K562 (cell line): Measurements from ENCODE around the gene TOMM70. TPM values are rescaled to one million over a fixed set of nuclear protein-coding genes. Genes with fewer than 3 reads are reported as not detected.

ENCODE experiments used
- ATAC-seq: fragments of 200-7000 bp; cut with Tn5 transposase; 3 replicates; pipeline ENCODE4 v1.9.1; 2020; ENCODE audit warnings: moderate library complexity
- BruUV-seq: library from RNA; stranded (reverse); fragments of 400-500 nt; replicated peaks from 2 replicates; lab custom pipeline; 2021; lab: Mats Ljungman, UMichigan
- CTCF ChIA-PET: fragments of 300-600 bp; formaldehyde crosslinking; extraction: SDS; loops from one replicate; lab custom pipeline; 2021; ENCODE audit warnings: low intra/inter-chr PET ratio; lab: Yijun Ruan, JAX
- POLR2A ChIA-PET: fragments of 300-600, 350-650 bp; sonication (Branson Sonifier 250); formaldehyde crosslinking; extraction: SDS; loops from one replicate; lab custom pipeline; 2021; ENCODE audit warnings: antibody characterized with exemption, inconsistent platforms; lab: Yijun Ruan, JAX
- DNase-seq, 4 experiments: peaks; one replicate each; pipeline versions ENCODE4 v3.0.0 to v3.0.0-alpha.2; 2011 to 2018; ENCODE audit warnings: low spot score in 3 of 4, mixed read lengths in 3 of 4; ENCODE audit errors: extremely low read depth in 1 of 4
- FAIRE-seq: peaks from 2 replicates; lab custom pipeline; 2011; peaks lifted over from hg19 to GRCh38; lab: Jason Lieb, UNC
- H2AFZ ChIP-seq: 2 replicates; pipeline ENCODE4 v1.6.0; 2011; ENCODE audit warnings: low read depth, low read length, control low read depth, inconsistent platforms
- H3K27ac ChIP-seq: fragments of 200-600 bp; 3 replicates; pipeline ENCODE4 v1.8.0; 2011; ENCODE audit warnings: low read depth, mild to moderate bottlenecking, control low read depth, inconsistent platforms, low read length, moderate library complexity, mixed read lengths; ENCODE audit errors: extremely low read depth
- H3K27me3 ChIP-seq, 2 experiments: fragments of 300-600 bp in 1 of 2; 2 replicates in 1 of 2; 3 replicates in 1 of 2; pipeline versions ENCODE4 v1.6.0 to v1.8.0; 2011; ENCODE audit warnings: inconsistent platforms in 2 of 2, low read length in 2 of 2, mild to moderate bottlenecking in 1 of 2, mixed read lengths in 1 of 2, moderate library complexity in 1 of 2; ENCODE audit not compliant: control insufficient read depth in 2 of 2, insufficient read depth in 2 of 2
- H3K36me3 ChIP-seq: fragments of 300-600 bp; 3 replicates; pipeline ENCODE4 v1.8.0; 2011; ENCODE audit warnings: mild to moderate bottlenecking, low read length, inconsistent platforms; ENCODE audit not compliant: control insufficient read depth, insufficient read depth
- H3K4me1 ChIP-seq, 2 experiments: fragments of 200-600 bp in 1 of 2; replicated peaks in 1 of 2; 2 replicates in 1 of 2; 3 replicates in 1 of 2; pipeline versions ENCODE4 v1.5.1 to v1.8.0; 2011; ENCODE audit warnings: inconsistent platforms in 2 of 2, low read length in 2 of 2, mild to moderate bottlenecking in 1 of 2, mixed read lengths in 1 of 2, moderate library complexity in 1 of 2; ENCODE audit not compliant: control insufficient read depth in 2 of 2, insufficient read depth in 2 of 2
- H3K4me2 ChIP-seq: 2 replicates; pipeline ENCODE4 v1.6.1; 2011; ENCODE audit warnings: low read length, control low read depth, inconsistent platforms, mixed read lengths; ENCODE audit not compliant: insufficient read depth
- H3K4me3 ChIP-seq: fragments of 200-600 bp; sonication (generic), shearing (Covaris generic); 2 replicates; pipeline ENCODE4 v1.5.1; 2016; ENCODE audit warnings: control low read depth, inconsistent platforms
- H3K79me2 ChIP-seq: fragments of 200-600 bp; 3 replicates; pipeline ENCODE4 v1.8.0; 2011; ENCODE audit warnings: low read length, inconsistent platforms; ENCODE audit not compliant: control insufficient read depth, insufficient read depth
- H3K9ac ChIP-seq, 2 experiments: 2 replicates each; pipeline versions ENCODE4 v1.6.0 to v1.6.1; 2011; ENCODE audit warnings: low read depth in 2 of 2, low read length in 2 of 2, control low read depth in 1 of 2, inconsistent platforms in 1 of 2, mild to moderate bottlenecking in 1 of 2, mixed read lengths in 1 of 2; ENCODE audit not compliant: insufficient read depth in 1 of 2
- H3K9me1 ChIP-seq: one replicate; pipeline ENCODE4 v1.6.0; 2011; ENCODE audit warnings: inconsistent platforms, mild to moderate bottlenecking, low read length, moderate library complexity; ENCODE audit not compliant: control insufficient read depth, insufficient read depth
- H3K9me3 ChIP-seq: replicated peaks from 2 replicates; pipeline ENCODE4 v1.5.1; 2011; ENCODE audit warnings: low read depth, low read length, inconsistent platforms; ENCODE audit not compliant: control insufficient read depth, insufficient read depth
- H4K20me1 ChIP-seq: replicated peaks from 2 replicates; pipeline ENCODE4 v1.6.1; 2011; ENCODE audit warnings: low read length, inconsistent platforms, mixed read lengths; ENCODE audit not compliant: control insufficient read depth, insufficient read depth
- DEAF1 ChIP-seq: fragments of 450-650 bp; formaldehyde crosslinking; IDR thresholded peaks from 2 replicates; pipeline ENCODE4 v1.4.0; 2020; ENCODE audit warnings: mild to moderate bottlenecking, moderate library complexity
- FOXK1 ChIP-seq: sonication (generic); formaldehyde crosslinking; IDR thresholded peaks from 2 replicates; pipeline ENCODE4 v1.8.0; 2022; ENCODE audit warnings: missing genetic modification reagents, mild to moderate bottlenecking, borderline replicate concordance
- GATAD2B ChIP-seq: fragments of 450-650 bp; IDR thresholded peaks from 2 replicates; pipeline ENCODE4 v1.6.1; 2017; ENCODE audit warnings: mild to moderate bottlenecking, borderline replicate concordance
- HNRNPL ChIP-seq: fragments of 200-400 bp; formaldehyde crosslinking; IDR thresholded peaks from 2 replicates; pipeline ENCODE4 v1.6.1; 2017; ENCODE audit warnings: low read depth, mild to moderate bottlenecking, low read length
- LARP7 ChIP-seq: fragments of 450-650 bp; IDR thresholded peaks from 2 replicates; pipeline ENCODE4 v1.6.1; 2016
- MED1 ChIP-seq: sonication (generic); formaldehyde crosslinking; IDR thresholded peaks from 2 replicates; pipeline ENCODE4 v1.8.1; 2023; ENCODE audit warnings: missing genetic modification reagents, borderline replicate concordance
- NFRKB ChIP-seq: fragments of 450-650 bp; IDR thresholded peaks from 2 replicates; pipeline ENCODE4 v1.6.1; 2016; ENCODE audit warnings: low read depth
- NR0B1 ChIP-seq: fragments of 450-650 bp; IDR thresholded peaks from one replicate; pipeline ENCODE4 v1.6.1; 2018; ENCODE audit warnings: mild to moderate bottlenecking, moderate library complexity; ENCODE audit not compliant: partially characterized antibody
- PCBP2 ChIP-seq: fragments of 200-400 bp; formaldehyde crosslinking; IDR thresholded peaks from 2 replicates; pipeline ENCODE4 v1.6.1; 2018; ENCODE audit warnings: low read length, low read depth, mild to moderate bottlenecking, moderate library complexity; ENCODE audit not compliant: poor library complexity, severe bottlenecking
- POLR2B ChIP-seq: fragments of 450-650 bp; IDR thresholded peaks from 2 replicates; pipeline ENCODE4 v1.6.1; 2018; ENCODE audit warnings: low read depth; ENCODE audit not compliant: partially characterized antibody
- RAD51 ChIP-seq: fragments of 450-650 bp; IDR thresholded peaks from 2 replicates; pipeline ENCODE4 v1.7.1; 2016; ENCODE audit warnings: low read depth, mild to moderate bottlenecking, borderline replicate concordance
- RBM17 ChIP-seq: fragments of 200-400 bp; formaldehyde crosslinking; IDR thresholded peaks from 2 replicates; pipeline ENCODE4 v1.6.1; 2017; ENCODE audit warnings: low read depth, mild to moderate bottlenecking, low read length, borderline replicate concordance
- SREBF2 ChIP-seq: sonication (generic); formaldehyde crosslinking; IDR thresholded peaks from 2 replicates; pipeline ENCODE4 v1.4.0; 2020; ENCODE audit warnings: mild to moderate bottlenecking, missing genetic modification reagents
- SRSF7 ChIP-seq: fragments of 200-400 bp; formaldehyde crosslinking; optimal IDR thresholded peaks from 2 replicates; pipeline ENCODE3; 2017; ENCODE audit warnings: mild to moderate bottlenecking, low read depth, low read length
- STAG1 ChIP-seq: sonication (generic); formaldehyde crosslinking; IDR thresholded peaks from 2 replicates; pipeline ENCODE4 v1.5.0; 2020; ENCODE audit warnings: missing genetic modification reagents, borderline replicate concordance
- STAT5A ChIP-seq: IDR thresholded peaks from 2 replicates; pipeline ENCODE4 v1.6.1; 2012; ENCODE audit warnings: low read length, inconsistent platforms, borderline replicate concordance
- TFAM ChIP-seq: fragments of 250-450 bp; sonication (Bioruptor Pico); conservative IDR thresholded peaks from 2 replicates; pipeline ENCODE4 v1.5.0; 2021; ENCODE audit warnings: mild to moderate bottlenecking, moderate library complexity
- ZNF124 ChIP-seq: sonication (generic); formaldehyde crosslinking; IDR thresholded peaks from 2 replicates; pipeline ENCODE4 v1.8.1; 2022; ENCODE audit warnings: missing genetic modification reagents
- ZNF23 ChIP-seq: fragments of 250-450 bp; sonication (Bioruptor Pico); IDR thresholded peaks from 2 replicates; pipeline ENCODE4 v1.4.0; 2020; ENCODE audit warnings: mild to moderate bottlenecking
- ZNF324 ChIP-seq: fragments of 250-450 bp; sonication (Bioruptor Pico); IDR thresholded peaks from 2 replicates; pipeline ENCODE4 v1.4.0; 2020; ENCODE audit warnings: mild to moderate bottlenecking
- ZNF445 ChIP-seq: fragments of 250-450 bp; sonication (Bioruptor Pico); IDR thresholded peaks from 2 replicates; pipeline ENCODE4 v1.4.0; 2020; ENCODE audit warnings: low read depth, mild to moderate bottlenecking, moderate library complexity
- WGBS: fragments of 100-300 bp; shearing (Covaris generic); methylation state at CpG from one replicate; pipeline ENCODE4 v1.1.6; 2016; ENCODE audit warnings: low coverage, mixed read lengths; ENCODE audit not compliant: insufficient coverage; ENCODE audit errors: missing lambda C conversion rate; 5-methylcytosine and 5-hydroxymethylcytosine counted together
- in situ Hi-C: fragments of 300-500 bp; cut with MboI; formaldehyde crosslinking; loops from 4 replicates; pipeline ENCODE4 v1.15.0; 2018; ENCODE audit warnings: inconsistent platforms, mixed read lengths
- intact Hi-C: fragments of 100-400 bp; cut with micrococcal nuclease; formaldehyde crosslinking; loops from 2 replicates; pipeline ENCODE4 v1.14.2; 2022
- polyA plus RNA-seq, 8 experiments: library from polyadenylated mRNA; depleted of rRNA in 4 of 8; stranded (reverse) in 5 of 8; unstranded in 3 of 8; fragments of >200 nt; fragmentation: Nextera tagmentation in 2 of 8; fragmentation: Illumina TruSeq in 1 of 8; extraction: Ambion mirVana in 2 of 8; extraction: Trizol in 1 of 8; gene quantifications; 2 replicates each; pipeline versions ENCODE4 v1.2.1 to v1.2.3, GENCODE V29; 2011 to 2014; ENCODE audit warnings: inconsistent platforms in 1 of 8, missing spikeins in 1 of 8
- total RNA-seq, 7 experiments: library from RNA; depleted of rRNA in 6 of 7; stranded (reverse); fragments of >200 nt in 6 of 7; fragmentation: Illumina TruSeq in 2 of 7; extraction: Trizol in 2 of 7; gene quantifications; 2 replicates each; pipeline versions ENCODE4 v1.2.1 to v1.2.3, GENCODE V29; 2011 to 2021; ENCODE audit warnings: low replicate concordance in 1 of 7

TOMM70 gene
- total and polyA plus RNA-seq, 9 of the 15 experiments (the other 6 are each of a cell fraction or from before 2014, with no cell fraction given) = 17.5 to 75.6 (median 54.9) TPM

DNA sequence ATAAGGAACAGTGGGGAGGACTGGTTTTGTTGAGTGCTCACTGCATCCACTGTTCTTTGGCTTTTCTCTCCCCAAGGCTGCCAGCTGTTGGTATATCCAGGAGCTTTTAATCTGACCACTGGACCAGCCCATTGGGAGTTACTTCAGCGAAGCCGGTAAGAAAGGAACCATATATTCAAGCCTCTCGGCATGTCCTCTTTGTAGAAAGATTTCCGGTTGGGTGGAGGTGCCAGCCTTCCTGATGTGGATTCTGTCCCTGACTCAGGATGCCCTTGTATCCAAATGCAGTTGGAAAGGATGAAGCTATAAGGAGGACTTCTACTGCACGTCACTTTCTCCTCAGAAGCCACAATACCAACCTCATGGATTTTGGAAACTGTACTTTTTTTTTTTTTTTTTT, 52.2 kb downstream of the TOMM70 start (continued):
- TF ChIP-seq SRSF7 (no peak), POLR2B (no peak), DEAF1 (CRISPR knock-in tag) (no peak), FOXK1 (CRISPR knock-in tag) (no peak), TFAM (CRISPR knock-in tag) (no peak), MED1 (no peak), HNRNPL (no peak), GATAD2B (no peak), PCBP2 (no peak)

GRCh38 chr3:100340527-100340926, 60.4 kb downstream of the TOMM70 start:
- Histone ChIP-seq H3K27me3 (no peaks in the 10 kb centered on the region), H3K9me3 (no peaks in the 10 kb centered on the region), H3K27ac (no peak overlapping the region), H3K9ac (no peak overlapping the region), H3K9me1 (no peaks in the 10 kb centered on the region), H3K79me2 (no peaks in the 10 kb centered on the region), H3K36me3 (peaks cover 10% of the 10 kb centered on the region; the same call in 2 of the 3 replicates), H3K4me3 (no peak overlapping the region), H2AFZ (no peak overlapping the region), H4K20me1 (no peaks in the 10 kb centered on the region), H3K4me2 (no peak overlapping the region), H3K4me1 (peaks cover 4 to 5% of the 10 kb centered on the region in 2 experiments; a peak in 3 of 5 replicates)
- 90% methylated on average over 1 of the region's 1 CpG for WGBS
- no TSS peak for BruUV-seq
- in situ Hi-C loops = no loop called here
- intact Hi-C loops = no loop called here
- no peak for FAIRE-seq
- POLR2A ChIA-PET = interaction anchor here (1.3 kb wide), 1 partner anchor 8 kb away, joined by 4 read pairs; no protein-coding TSS in a partner anchor
- no peak for DNase-seq
- no peak for ATAC-seq
- CTCF ChIA-PET = no interaction called here
- no peak for TF ChIP-seq RBM17
- no peak for TF ChIP-seq SREBF2 (CRISPR knock-in tag)
- no peak for TF ChIP-seq ZNF124
- no peak for TF ChIP-seq NR0B1
- no peak for TF ChIP-seq ZNF23 (CRISPR knock-in tag)
- no peak for TF ChIP-seq STAT5A
- no peak for TF ChIP-seq ZNF324 (CRISPR knock-in tag)
- no peak for TF ChIP-seq STAG1 (CRISPR knock-in tag)
- no peak for TF ChIP-seq RAD51
- TF ChIP-seq NFRKB = no peak
- no peak for TF ChIP-seq LARP7
- no peak for TF ChIP-seq ZNF445
